HCT116 (cell line): ENCODE data around the gene RAC2. TPM values are rescaled to one million over a fixed set of nuclear protein-coding genes. Genes with fewer than 3 reads are reported as not detected.

Source experiments
- ATAC-seq: fragments of 200-7000 bp; cut with Tn5 transposase; 2 replicates; pipeline ENCODE4 v1.9.1; 2020; ENCODE audit warnings: mild to moderate bottlenecking, moderate library complexity
- BruUV-seq: library from RNA; stranded (reverse); fragments of 400-500 nt; replicated peaks from 2 replicates; lab custom pipeline; 2021; lab: Mats Ljungman, UMichigan
- CTCF ChIA-PET: fragments of 300-600 bp; sonication (Branson Sonifier 250); formaldehyde crosslinking; loops from one replicate; lab custom pipeline; 2021; ENCODE audit warnings: antibody characterized with exemption; lab: Charles Lee
- POLR2A ChIA-PET: fragments of 300-600, 350-600 bp; sonication (Branson Sonifier 250); formaldehyde crosslinking; loops from one replicate; lab custom pipeline; 2021; ENCODE audit warnings: antibody characterized with exemption; lab: Charles Lee
- RAD21 ChIA-PET, 2 experiments: fragments of 300-600 bp; sonication (Branson Sonifier 250); formaldehyde crosslinking; loops; one replicate each; lab custom pipeline; 2023; ENCODE audit warnings: low total read pairs in 2 of 2; ENCODE audit not compliant: uncharacterized antibody in 2 of 2, unreplicated experiment in 2 of 2, low non-redundant PET in 1 of 2; lab: Charles Lee
- DNase-seq: peaks from one replicate; pipeline ENCODE4 v3.0.0-alpha.2; 2010; ENCODE audit warnings: low read depth, low spot score
- H2AFZ ChIP-seq: fragments of 200-600 bp; shearing (Covaris generic), sonication (generic); 2 replicates; pipeline ENCODE4 v1.6.1; 2017; ENCODE audit warnings: low read depth, mixed run types, mixed read lengths, antibody characterized with exemption, low read length; ENCODE audit not compliant: poor library complexity, severe bottlenecking
- H3K27ac ChIP-seq: 2 replicates; pipeline ENCODE4 v1.5.1; 2012; ENCODE audit warnings: low read depth, low read length
- H3K27me3 ChIP-seq: fragments of 200-600 bp; sonication (generic); 2 replicates; pipeline ENCODE4 v1.6.1; 2016; ENCODE audit warnings: mixed run types, low read length, mixed read lengths; ENCODE audit not compliant: insufficient read depth
- H3K36me3 ChIP-seq, 2 experiments: fragments of 200-500 bp in 1 of 2; fragments of 200-600 bp in 1 of 2; sonication (Bioruptor generic) in 1 of 2; sonication (generic) in 1 of 2; 2 replicates each; pipeline versions ENCODE4 v1.5.1 to v1.6.1; 2014 to 2016; ENCODE audit warnings: low read length in 2 of 2, inconsistent platforms in 1 of 2, mixed read lengths in 1 of 2, mixed run types in 1 of 2; ENCODE audit not compliant: insufficient read depth in 2 of 2, control insufficient read depth in 1 of 2
- H3K4me1 ChIP-seq, 2 experiments: fragments of 200-600 bp in 1 of 2; sonication (generic) in 1 of 2; 2 replicates each; pipeline versions ENCODE4 v1.5.1 to v1.6.1; 2012 to 2017; ENCODE audit warnings: low read length in 2 of 2, inconsistent platforms in 1 of 2, mild to moderate bottlenecking in 1 of 2, mixed read lengths in 1 of 2, mixed run types in 1 of 2, moderate library complexity in 1 of 2; ENCODE audit not compliant: insufficient read depth in 2 of 2, control insufficient read depth in 1 of 2
- H3K4me2 ChIP-seq: fragments of 200-600 bp; sonication (generic); 2 replicates; pipeline ENCODE4 v1.6.1; 2017; ENCODE audit warnings: mixed run types, low read length, mixed read lengths
- H3K4me3 ChIP-seq, 2 experiments: fragments of 200-600 bp in 1 of 2; sonication (generic) in 1 of 2; replicated peaks in 1 of 2; 2 replicates each; pipeline ENCODE4 v1.5.1; 2011 to 2016; ENCODE audit warnings: low read length in 2 of 2, control low read depth in 1 of 2, low read depth in 1 of 2, mild to moderate bottlenecking in 1 of 2, mixed read lengths in 1 of 2, mixed run types in 1 of 2
- H3K79me2 ChIP-seq: fragments of 200-600 bp; sonication (generic); 2 replicates; pipeline ENCODE4 v1.6.1; 2017; ENCODE audit warnings: mild to moderate bottlenecking, mixed run types, low read length, moderate library complexity, mixed read lengths; ENCODE audit not compliant: insufficient read depth
- H3K9ac ChIP-seq: fragments of 200-600 bp; sonication (generic); 2 replicates; pipeline ENCODE4 v1.6.1; 2016; ENCODE audit warnings: low read length, mixed read lengths
- H3K9me2 ChIP-seq: fragments of 200-600 bp; sonication (generic), shearing (Covaris generic); 2 replicates; pipeline ENCODE4 v1.6.1; 2017; ENCODE audit warnings: mixed run types, mild to moderate bottlenecking, moderate library complexity; ENCODE audit not compliant: insufficient read depth
- H3K9me3 ChIP-seq, 2 experiments: fragments of 200-500 bp in 1 of 2; fragments of 200-600 bp in 1 of 2; sonication (Bioruptor generic) in 1 of 2; sonication (generic) in 1 of 2; 2 replicates each; pipeline ENCODE4 v1.6.1; 2014 to 2017; ENCODE audit warnings: low read length in 2 of 2, mixed read lengths in 2 of 2, inconsistent platforms in 1 of 2, low read depth in 1 of 2, mild to moderate bottlenecking in 1 of 2, mixed run types in 1 of 2, moderate library complexity in 1 of 2; ENCODE audit not compliant: control insufficient read depth in 1 of 2, insufficient read depth in 1 of 2
- H4K20me1 ChIP-seq: fragments of 200-600 bp; sonication (generic), shearing (Covaris generic); 2 replicates; pipeline ENCODE4 v1.6.1; 2017; ENCODE audit warnings: mixed run types, mild to moderate bottlenecking, moderate library complexity; ENCODE audit not compliant: insufficient read depth
- CEBPB ChIP-seq: IDR thresholded peaks from 2 replicates; pipeline ENCODE4 v1.6.1; 2012; ENCODE audit warnings: low read depth
- CTCF ChIP-seq, 3 experiments: fragments of 200-600 bp in 1 of 3; sonication (generic) in 1 of 3; IDR thresholded peaks in 2 of 3; conservative IDR thresholded peaks in 1 of 3; 2 replicates each; pipeline ENCODE4 v1.5.1; 2012 to 2017; ENCODE audit warnings: low read depth in 2 of 3, low read length in 2 of 3, antibody characterized with exemption in 1 of 3, borderline replicate concordance in 1 of 3, control low read depth in 1 of 3, mild to moderate bottlenecking in 1 of 3, mixed read lengths in 1 of 3, mixed run types in 1 of 3, moderate library complexity in 1 of 3; ENCODE audit not compliant: insufficient read depth in 1 of 3
- EGR1 ChIP-seq: IDR thresholded peaks from 2 replicates; pipeline ENCODE4 v1.6.1; 2012; ENCODE audit warnings: low read depth
- ELF1 ChIP-seq: IDR thresholded peaks from 2 replicates; pipeline ENCODE4 v1.6.1; 2012; ENCODE audit warnings: low read depth, borderline replicate concordance
- EZH2phosphoT487 ChIP-seq: fragments of 200-600 bp; IDR thresholded peaks from 2 replicates; pipeline ENCODE4 v1.6.1; 2018; ENCODE audit warnings: antibody characterized with exemption, borderline replicate concordance
- FOSL1 ChIP-seq: IDR thresholded peaks from 2 replicates; pipeline ENCODE4 v1.6.1; 2012; ENCODE audit warnings: low read depth
- JUND ChIP-seq: IDR thresholded peaks from 2 replicates; pipeline ENCODE4 v1.6.1; 2012
- POLR2AphosphoS5 ChIP-seq: IDR thresholded peaks from 2 replicates; pipeline ENCODE4 v1.6.1; 2011; ENCODE audit warnings: mild to moderate bottlenecking, low read depth, low read length, moderate library complexity
- RAD21 ChIP-seq: IDR thresholded peaks from 2 replicates; pipeline ENCODE4 v1.6.1; 2012; ENCODE audit warnings: low read depth, mild to moderate bottlenecking
- SP1 ChIP-seq: IDR thresholded peaks from 2 replicates; pipeline ENCODE4 v1.6.1; 2012; ENCODE audit warnings: low read depth
- SRF ChIP-seq: IDR thresholded peaks from 2 replicates; pipeline ENCODE4 v1.6.1; 2012; ENCODE audit warnings: low read depth
- TCF7L2 ChIP-seq: IDR thresholded peaks from 2 replicates; pipeline ENCODE4 v1.7.0; 2011; ENCODE audit warnings: borderline replicate concordance, inconsistent platforms; ENCODE audit not compliant: insufficient read depth, insufficient read length; ENCODE audit errors: extremely low read depth
- YY1 ChIP-seq: IDR thresholded peaks from 2 replicates; pipeline ENCODE4 v1.6.1; 2011; ENCODE audit warnings: low read length, low read depth, moderate library complexity, mild to moderate bottlenecking; ENCODE audit not compliant: insufficient replicate concordance; ENCODE audit errors: extremely low read depth
- ZFX ChIP-seq: fragments of 450-650 bp; IDR thresholded peaks from 2 replicates; pipeline ENCODE4 v1.6.1; 2017
- intact Hi-C: fragments of 100-400 bp; cut with micrococcal nuclease; formaldehyde crosslinking; loops from 2 replicates; pipeline ENCODE4 v1.10.0; 2022
- total RNA-seq: library from RNA; stranded (reverse); gene quantifications from one replicate; pipeline ENCODE4 v1.2.1, GENCODE V29; 2021; ENCODE audit not compliant: unreplicated experiment
- TF ChIP-seq, protein P1 (sequence below): IDR thresholded peaks from 2 replicates; pipeline ENCODE4 v1.6.1; 2012
- TF ChIP-seq, protein P2 (sequence below): IDR thresholded peaks from 2 replicates; pipeline ENCODE4 v1.6.1; 2011; ENCODE audit warnings: mild to moderate bottlenecking, low read length, moderate library complexity; ENCODE audit not compliant: insufficient replicate concordance; ENCODE audit errors: extremely low read depth

RAC2 gene
- total RNA-seq, 1 experiment from 2014 or later, result 62.0 TPM

DNA sequence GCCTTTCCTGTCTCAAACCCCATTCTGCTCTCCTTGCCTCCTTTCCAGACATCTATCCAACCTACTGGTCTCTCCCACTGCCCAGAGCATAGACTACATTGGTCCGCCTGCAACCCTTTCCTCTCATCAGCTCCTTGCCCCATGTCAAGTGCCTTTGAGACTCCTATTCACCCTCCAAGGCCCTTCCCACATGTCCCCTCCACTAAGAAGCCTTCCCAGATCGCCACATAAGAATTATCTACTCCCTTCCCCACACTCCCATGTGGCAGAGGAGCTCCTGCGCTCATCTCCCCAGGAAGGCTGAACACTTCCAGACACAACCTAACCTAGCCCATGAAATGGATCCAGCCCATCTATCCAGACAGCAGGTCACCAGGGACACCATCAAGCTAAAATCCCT, 66.3 kb downstream of the RAC2 start:
- no peak overlapping the region for H3K4me2 ChIP-seq
- intact Hi-C loops, result no loop called here

More for the DNA sequence above, 66.3 kb downstream of the RAC2 start:
- no peaks in the 10 kb centered on the region for H3K9me3 ChIP-seq
- no peaks in the 10 kb centered on the region for H4K20me1 ChIP-seq
- CTCF ChIA-PET, result no interaction called here
- no peaks in the 10 kb centered on the region for H3K79me2 ChIP-seq
- H3K27me3 ChIP-seq, result no peaks in the 10 kb centered on the region
- no peak overlapping the region for H3K9ac ChIP-seq
- peaks cover 2 to 18% of the 10 kb centered on the region in 2 experiments; a peak in 3 of 4 replicates for H3K4me1 ChIP-seq
- RAD21 ChIA-PET, result no interaction called here
- no peak overlapping the region for H3K4me3 ChIP-seq
- ATAC-seq, result no peak
- H3K9me2 ChIP-seq, result no peaks in the 10 kb centered on the region
- no peaks in the 10 kb centered on the region for H3K36me3 ChIP-seq
- BruUV-seq, result no TSS peak
- H2AFZ ChIP-seq, result no peak overlapping the region
- no peak for DNase-seq
- POLR2A ChIA-PET, result interaction anchor here (2.3 kb wide), 1 partner anchor 9 kb away, joined by 12 read pairs; the partner anchor contains the start of gene C1QTNF6
- TF ChIP-seq EGR1, result no peak
- no peak for TF ChIP-seq EZH2phosphoT487
- no peak for TF ChIP-seq YY1
- TF ChIP-seq TCF7L2, result no peak
- TF ChIP-seq ZFX, result no peak
- TF ChIP-seq, protein P1, sequence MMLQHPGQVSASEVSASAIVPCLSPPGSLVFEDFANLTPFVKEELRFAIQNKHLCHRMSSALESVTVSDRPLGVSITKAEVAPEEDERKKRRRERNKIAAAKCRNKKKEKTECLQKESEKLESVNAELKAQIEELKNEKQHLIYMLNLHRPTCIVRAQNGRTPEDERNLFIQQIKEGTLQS, result no peak
- no peak for TF ChIP-seq POLR2AphosphoS5
- TF ChIP-seq, protein P2, sequence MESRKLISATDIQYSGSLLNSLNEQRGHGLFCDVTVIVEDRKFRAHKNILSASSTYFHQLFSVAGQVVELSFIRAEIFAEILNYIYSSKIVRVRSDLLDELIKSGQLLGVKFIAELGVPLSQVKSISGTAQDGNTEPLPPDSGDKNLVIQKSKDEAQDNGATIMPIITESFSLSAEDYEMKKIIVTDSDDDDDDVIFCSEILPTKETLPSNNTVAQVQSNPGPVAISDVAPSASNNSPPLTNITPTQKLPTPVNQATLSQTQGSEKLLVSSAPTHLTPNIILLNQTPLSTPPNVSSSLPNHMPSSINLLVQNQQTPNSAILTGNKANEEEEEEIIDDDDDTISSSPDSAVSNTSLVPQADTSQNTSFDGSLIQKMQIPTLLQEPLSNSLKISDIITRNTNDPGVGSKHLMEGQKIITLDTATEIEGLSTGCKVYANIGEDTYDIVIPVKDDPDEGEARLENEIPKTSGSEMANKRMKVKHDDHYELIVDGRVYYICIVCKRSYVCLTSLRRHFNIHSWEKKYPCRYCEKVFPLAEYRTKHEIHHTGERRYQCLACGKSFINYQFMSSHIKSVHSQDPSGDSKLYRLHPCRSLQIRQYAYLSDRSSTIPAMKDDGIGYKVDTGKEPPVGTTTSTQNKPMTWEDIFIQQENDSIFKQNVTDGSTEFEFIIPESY, result no peak
- TF ChIP-seq ELF1, result no peak
- no peak for TF ChIP-seq CTCF (IDR thresholded peaks at IDR 0.05 in 2 of 3, conservative IDR thresholded peaks at IDR 0.05 in 1 of 3; ENCODE audit: borderline replicate concordance in 1 of 3, insufficient read depth in 1 of 3, low read depth in 2 of 3, low read length in 2 of 3)
- no peak for TF ChIP-seq JUND
- no peak for TF ChIP-seq SRF
- TF ChIP-seq CEBPB, result no peak
- no peak for TF ChIP-seq RAD21
- TF ChIP-seq SP1, result no peak
- no peak for TF ChIP-seq FOSL1
- H3K27ac ChIP-seq, result no peak overlapping the region
